HG02759 (cell line): Measurements from ENCODE around the gene IMMP2L.

Source experiments
- ATAC-seq: cut with Tn5 transposase; IDR thresholded peaks from one replicate; pipeline ENCODE4 v1.9.1; 2021; ENCODE audit warnings: mild to moderate bottlenecking, moderate library complexity; ENCODE audit not compliant: unreplicated experiment

Gene IMMP2L

GRCh38 chr7:111059833-111060232 is 502.5 kb downstream of the IMMP2L start:
- ATAC-seq = no peak

GRCh38 chr7:111057066-111057465 is 505.2 kb downstream of the IMMP2L start:
- no peak for ATAC-seq

- no peak for ATAC-seq
Measured at GRCh38 chr7:111056371-111056770, 505.9 kb downstream of the IMMP2L start.

- no peak for ATAC-seq
Measured at GRCh38 chr7:111053035-111053434, 509.3 kb downstream of the IMMP2L start.

GRCh38 chr7:111051832-111052231 is 510.5 kb downstream of the IMMP2L start:
- ATAC-seq = no peak

- ATAC-seq = no peak
Measured at GRCh38 chr7:111050875-111051416, 511.3 kb downstream of the IMMP2L start.

- ATAC-seq = no peak
Measured at GRCh38 chr7:111049971-111050680, 512.2 kb downstream of the IMMP2L start.

- ATAC-seq = no peak
Measured at GRCh38 chr7:111047595-111047994, 514.7 kb downstream of the IMMP2L start.

- no peak for ATAC-seq
Measured at GRCh38 chr7:111045449-111045848, 516.8 kb downstream of the IMMP2L start.

GRCh38 chr7:111043561-111043960 is 518.7 kb downstream of the IMMP2L start:
- ATAC-seq = peak; percentile 89

GRCh38 chr7:111042842-111043241 is 519.5 kb downstream of the IMMP2L start:
- ATAC-seq = no peak

- no peak for ATAC-seq
Measured at GRCh38 chr7:111041577-111041976, 520.7 kb downstream of the IMMP2L start.

- ATAC-seq = no peak
Measured at GRCh38 chr7:111038185-111038584, 524.1 kb downstream of the IMMP2L start.

GRCh38 chr7:111031916-111032315 is 530.4 kb downstream of the IMMP2L start:
- no peak for ATAC-seq

GRCh38 chr7:111030336-111030735 is 532.0 kb downstream of the IMMP2L start:
- ATAC-seq = no peak

GRCh38 chr7:111029574-111030251 is 532.6 kb downstream of the IMMP2L start:
- ATAC-seq = peak; percentile 74

GRCh38 chr7:111029141-111029572 is 533.1 kb downstream of the IMMP2L start:
- peak; percentile 20 for ATAC-seq

- ATAC-seq = no peak
Measured at GRCh38 chr7:111027396-111027795, 534.9 kb downstream of the IMMP2L start.

GRCh38 chr7:111026806-111027205 is 535.5 kb downstream of the IMMP2L start:
- no peak for ATAC-seq

- ATAC-seq = no peak
Measured at GRCh38 chr7:111026343-111026742, 535.9 kb downstream of the IMMP2L start.

GRCh38 chr7:111025006-111025405 is 537.3 kb downstream of the IMMP2L start:
- no peak for ATAC-seq
